HCT116 (cell line): ENCODE results near the gene DMRT2. TPM values are rescaled to one million over a fixed set of nuclear protein-coding genes. Genes with fewer than 3 reads are reported as not detected.

Experiments used
- ATAC-seq: fragments of 200-7000 bp; cut with Tn5 transposase; 2 replicates; pipeline ENCODE4 v1.9.1; 2020; ENCODE audit warnings: mild to moderate bottlenecking, moderate library complexity
- Bru-seq: library from RNA; stranded (reverse); fragments of 400-500 nt; gene quantifications from one replicate; lab custom pipeline; 2021; lab: Mats Ljungman, UMichigan
- BruChase-seq, 2 experiments: library from RNA; stranded (reverse); fragments of 400-500 nt; gene quantifications; one replicate each; lab custom pipeline; 2021; lab: Mats Ljungman, UMichigan
- BruUV-seq: library from RNA; stranded (reverse); fragments of 400-500 nt; replicated peaks from 2 replicates; lab custom pipeline; 2021; lab: Mats Ljungman, UMichigan
- CTCF ChIA-PET: fragments of 300-600 bp; sonication (Branson Sonifier 250); formaldehyde crosslinking; loops from one replicate; lab custom pipeline; 2021; ENCODE audit warnings: antibody characterized with exemption; lab: Charles Lee
- POLR2A ChIA-PET: fragments of 300-600, 350-600 bp; sonication (Branson Sonifier 250); formaldehyde crosslinking; loops from one replicate; lab custom pipeline; 2021; ENCODE audit warnings: antibody characterized with exemption; lab: Charles Lee
- RAD21 ChIA-PET, 2 experiments: fragments of 300-600 bp; sonication (Branson Sonifier 250); formaldehyde crosslinking; loops; one replicate each; lab custom pipeline; 2023; ENCODE audit warnings: low total read pairs in 2 of 2; ENCODE audit not compliant: uncharacterized antibody in 2 of 2, unreplicated experiment in 2 of 2, low non-redundant PET in 1 of 2; lab: Charles Lee
- DNase-seq: peaks from one replicate; pipeline ENCODE4 v3.0.0-alpha.2; 2010; ENCODE audit warnings: low read depth, low spot score
- H2AFZ ChIP-seq: fragments of 200-600 bp; shearing (Covaris generic), sonication (generic); 2 replicates; pipeline ENCODE4 v1.6.1; 2017; ENCODE audit warnings: low read depth, mixed run types, mixed read lengths, antibody characterized with exemption, low read length; ENCODE audit not compliant: poor library complexity, severe bottlenecking
- H3K27ac ChIP-seq: 2 replicates; pipeline ENCODE4 v1.5.1; 2012; ENCODE audit warnings: low read depth, low read length
- H3K27me3 ChIP-seq: fragments of 200-600 bp; sonication (generic); 2 replicates; pipeline ENCODE4 v1.6.1; 2016; ENCODE audit warnings: mixed run types, low read length, mixed read lengths; ENCODE audit not compliant: insufficient read depth
- H3K36me3 ChIP-seq, 2 experiments: fragments of 200-500 bp in 1 of 2; fragments of 200-600 bp in 1 of 2; sonication (Bioruptor generic) in 1 of 2; sonication (generic) in 1 of 2; 2 replicates each; pipeline versions ENCODE4 v1.5.1 to v1.6.1; 2014 to 2016; ENCODE audit warnings: low read length in 2 of 2, inconsistent platforms in 1 of 2, mixed read lengths in 1 of 2, mixed run types in 1 of 2; ENCODE audit not compliant: insufficient read depth in 2 of 2, control insufficient read depth in 1 of 2
- H3K4me1 ChIP-seq, 2 experiments: fragments of 200-600 bp in 1 of 2; sonication (generic) in 1 of 2; 2 replicates each; pipeline versions ENCODE4 v1.5.1 to v1.6.1; 2012 to 2017; ENCODE audit warnings: low read length in 2 of 2, inconsistent platforms in 1 of 2, mild to moderate bottlenecking in 1 of 2, mixed read lengths in 1 of 2, mixed run types in 1 of 2, moderate library complexity in 1 of 2; ENCODE audit not compliant: insufficient read depth in 2 of 2, control insufficient read depth in 1 of 2
- H3K4me2 ChIP-seq: fragments of 200-600 bp; sonication (generic); 2 replicates; pipeline ENCODE4 v1.6.1; 2017; ENCODE audit warnings: mixed run types, low read length, mixed read lengths
- H3K4me3 ChIP-seq, 2 experiments: fragments of 200-600 bp in 1 of 2; sonication (generic) in 1 of 2; replicated peaks in 1 of 2; 2 replicates each; pipeline ENCODE4 v1.5.1; 2011 to 2016; ENCODE audit warnings: low read length in 2 of 2, control low read depth in 1 of 2, low read depth in 1 of 2, mild to moderate bottlenecking in 1 of 2, mixed read lengths in 1 of 2, mixed run types in 1 of 2
- H3K79me2 ChIP-seq: fragments of 200-600 bp; sonication (generic); 2 replicates; pipeline ENCODE4 v1.6.1; 2017; ENCODE audit warnings: mild to moderate bottlenecking, mixed run types, low read length, moderate library complexity, mixed read lengths; ENCODE audit not compliant: insufficient read depth
- H3K9ac ChIP-seq: fragments of 200-600 bp; sonication (generic); 2 replicates; pipeline ENCODE4 v1.6.1; 2016; ENCODE audit warnings: low read length, mixed read lengths
- H3K9me2 ChIP-seq: fragments of 200-600 bp; sonication (generic), shearing (Covaris generic); 2 replicates; pipeline ENCODE4 v1.6.1; 2017; ENCODE audit warnings: mixed run types, mild to moderate bottlenecking, moderate library complexity; ENCODE audit not compliant: insufficient read depth
- H3K9me3 ChIP-seq, 2 experiments: fragments of 200-500 bp in 1 of 2; fragments of 200-600 bp in 1 of 2; sonication (Bioruptor generic) in 1 of 2; sonication (generic) in 1 of 2; 2 replicates each; pipeline ENCODE4 v1.6.1; 2014 to 2017; ENCODE audit warnings: low read length in 2 of 2, mixed read lengths in 2 of 2, inconsistent platforms in 1 of 2, low read depth in 1 of 2, mild to moderate bottlenecking in 1 of 2, mixed run types in 1 of 2, moderate library complexity in 1 of 2; ENCODE audit not compliant: control insufficient read depth in 1 of 2, insufficient read depth in 1 of 2
- H4K20me1 ChIP-seq: fragments of 200-600 bp; sonication (generic), shearing (Covaris generic); 2 replicates; pipeline ENCODE4 v1.6.1; 2017; ENCODE audit warnings: mixed run types, mild to moderate bottlenecking, moderate library complexity; ENCODE audit not compliant: insufficient read depth
- ATF3 ChIP-seq: IDR thresholded peaks from 2 replicates; pipeline ENCODE4 v1.6.1; 2012
- CBX3 ChIP-seq: IDR thresholded peaks from 2 replicates; pipeline ENCODE4 v1.6.1; 2012; ENCODE audit warnings: low read depth
- CEBPB ChIP-seq: IDR thresholded peaks from 2 replicates; pipeline ENCODE4 v1.6.1; 2012; ENCODE audit warnings: low read depth
- CTCF ChIP-seq, 3 experiments: fragments of 200-600 bp in 1 of 3; sonication (generic) in 1 of 3; IDR thresholded peaks in 2 of 3; conservative IDR thresholded peaks in 1 of 3; 2 replicates each; pipeline ENCODE4 v1.5.1; 2012 to 2017; ENCODE audit warnings: low read depth in 2 of 3, low read length in 2 of 3, antibody characterized with exemption in 1 of 3, borderline replicate concordance in 1 of 3, control low read depth in 1 of 3, mild to moderate bottlenecking in 1 of 3, mixed read lengths in 1 of 3, mixed run types in 1 of 3, moderate library complexity in 1 of 3; ENCODE audit not compliant: insufficient read depth in 1 of 3
- ELF1 ChIP-seq: IDR thresholded peaks from 2 replicates; pipeline ENCODE4 v1.6.1; 2012; ENCODE audit warnings: low read depth, borderline replicate concordance
- EZH2 ChIP-seq: fragments of 200-600 bp; sonication (generic); IDR thresholded peaks from 2 replicates; pipeline ENCODE4 v1.6.1; 2017; ENCODE audit warnings: antibody characterized with exemption, mixed run types
- EZH2phosphoT487 ChIP-seq: fragments of 200-600 bp; IDR thresholded peaks from 2 replicates; pipeline ENCODE4 v1.6.1; 2018; ENCODE audit warnings: antibody characterized with exemption, borderline replicate concordance
- FOSL1 ChIP-seq: IDR thresholded peaks from 2 replicates; pipeline ENCODE4 v1.6.1; 2012; ENCODE audit warnings: low read depth
- JUND ChIP-seq: IDR thresholded peaks from 2 replicates; pipeline ENCODE4 v1.6.1; 2012
- MAX ChIP-seq: IDR thresholded peaks from 2 replicates; pipeline ENCODE4 v1.6.1; 2012
- POLR2A ChIP-seq: IDR thresholded peaks from 2 replicates; pipeline ENCODE4 v1.7.0; 2011; ENCODE audit warnings: borderline replicate concordance; ENCODE audit not compliant: insufficient read depth, insufficient read length; ENCODE audit errors: extremely low read depth
- RAD21 ChIP-seq: IDR thresholded peaks from 2 replicates; pipeline ENCODE4 v1.6.1; 2012; ENCODE audit warnings: low read depth, mild to moderate bottlenecking
- SIN3A ChIP-seq: IDR thresholded peaks from 2 replicates; pipeline ENCODE4 v1.6.1; 2012; ENCODE audit warnings: low read depth
- SP1 ChIP-seq: IDR thresholded peaks from 2 replicates; pipeline ENCODE4 v1.6.1; 2012; ENCODE audit warnings: low read depth
- SRF ChIP-seq: IDR thresholded peaks from 2 replicates; pipeline ENCODE4 v1.6.1; 2012; ENCODE audit warnings: low read depth
- TCF7L2 ChIP-seq: IDR thresholded peaks from 2 replicates; pipeline ENCODE4 v1.7.0; 2011; ENCODE audit warnings: borderline replicate concordance, inconsistent platforms; ENCODE audit not compliant: insufficient read depth, insufficient read length; ENCODE audit errors: extremely low read depth
- YY1 ChIP-seq: IDR thresholded peaks from 2 replicates; pipeline ENCODE4 v1.6.1; 2011; ENCODE audit warnings: low read length, low read depth, moderate library complexity, mild to moderate bottlenecking; ENCODE audit not compliant: insufficient replicate concordance; ENCODE audit errors: extremely low read depth
- ZBTB33 ChIP-seq: IDR thresholded peaks from 2 replicates; pipeline ENCODE4 v1.6.1; 2011; ENCODE audit warnings: mild to moderate bottlenecking, low read length, moderate library complexity; ENCODE audit not compliant: insufficient replicate concordance; ENCODE audit errors: extremely low read depth
- ZFX ChIP-seq: fragments of 450-650 bp; IDR thresholded peaks from 2 replicates; pipeline ENCODE4 v1.6.1; 2017
- intact Hi-C: fragments of 100-400 bp; cut with micrococcal nuclease; formaldehyde crosslinking; loops from 2 replicates; pipeline ENCODE4 v1.10.0; 2022
- long read RNA-seq: library from polyadenylated mRNA; unstranded; transcript quantifications from one replicate; pipeline ENCODE4 v2.0.0, GENCODE V29; 2021; ENCODE audit not compliant: unreplicated experiment
- polyA plus RNA-seq: library from polyadenylated mRNA; unstranded; fragments of >200 nt; gene quantifications from 2 replicates; pipeline ENCODE4 v1.2.1, GENCODE V29; 2012; ENCODE audit warnings: missing spikeins
- total RNA-seq: library from RNA; stranded (reverse); gene quantifications from one replicate; pipeline ENCODE4 v1.2.1, GENCODE V29; 2021; ENCODE audit not compliant: unreplicated experiment

DMRT2 gene
- total RNA-seq (0.17 TPM), Bru-seq, nascent RNA (not detected), BruChase-seq, experiment 1, labeled RNA remaining after a 6-hour chase (not detected), BruChase-seq, experiment 2, labeled RNA remaining after a 2-hour chase (not detected)
- polyA plus RNA-seq, result not detected in 2 replicates
- long read RNA-seq, result 0 reads

- H3K79me2 ChIP-seq, result no peaks in the 10 kb centered on the region
- H3K9ac ChIP-seq, result no peak within 1 kb of the TSS
- RAD21 ChIA-PET, result no interaction called here
- no peak for TF ChIP-seq TCF7L2
- TF ChIP-seq ZFX, result no peak
- no peak for TF ChIP-seq POLR2A
- no peak for TF ChIP-seq ZBTB33
- TF ChIP-seq CTCF (IDR thresholded peaks at IDR 0.05 in 2 of 3, conservative IDR thresholded peaks at IDR 0.05 in 1 of 3; ENCODE audit: borderline replicate concordance in 1 of 3, insufficient read depth in 1 of 3, low read depth in 2 of 3, low read length in 2 of 3), result no peak
- no peak for TF ChIP-seq CEBPB
- TF ChIP-seq ELF1, result no peak
- no peak for TF ChIP-seq JUND
- TF ChIP-seq YY1, result no peak
- TF ChIP-seq EZH2, result no peak
- no peak for TF ChIP-seq CBX3
- TF ChIP-seq EZH2phosphoT487, result no peak
- TF ChIP-seq RAD21, result no peak
- no peak for TF ChIP-seq SIN3A
- no peak for TF ChIP-seq SP1
- TF ChIP-seq SRF, result no peak
- TF ChIP-seq FOSL1, result no peak
- TF ChIP-seq MAX, result no peak
- no peak for TF ChIP-seq ATF3
- peak; percentile 0 for DNase-seq
- ATAC-seq, result peak; percentile 55
- CTCF ChIA-PET, result no interaction called here
- H4K20me1 ChIP-seq, result no peaks in the 10 kb centered on the region
- H3K9me2 ChIP-seq, result no peaks in the 10 kb centered on the region
- no peak within 1 kb of the TSS for H3K4me3 ChIP-seq
- peaks cover 0 to 3% of the 10 kb centered on the region in 2 experiments; a peak in 1 of 4 replicates for H3K9me3 ChIP-seq
- no peaks in the 10 kb centered on the region for H3K27me3 ChIP-seq
- no peak within 1 kb of the TSS for H3K27ac ChIP-seq
- H2AFZ ChIP-seq, result no peak within 1 kb of the TSS
- H3K4me2 ChIP-seq, result no peak within 1 kb of the TSS
- no peaks in the 10 kb centered on the region for H3K4me1 ChIP-seq
- intact Hi-C loops, result no loop called here
- no peaks in the 10 kb centered on the region for H3K36me3 ChIP-seq
- POLR2A ChIA-PET, result no interaction called here
- no TSS peak for BruUV-seq
These were observed at the start of gene DMRT2 for GRCh38 chr9:1050125-1050895. Gene DMRT2, plus strand, starts transcription at chr9:1050357. Its CDS starts 1,257 bp downstream, at chr9:1051614.
